ENCODE measurements around the gene VSIG10. TPM values are rescaled to one million over a fixed set of nuclear protein-coding genes. Genes with fewer than 3 reads are reported as not detected.

Gene VSIG10
- total and polyA plus RNA-seq, 2 of the 13 experiments (the other 11 are each of a cell fraction or from before 2014, with no cell fraction given) = 25.6 to 42.5 TPM

DNA sequence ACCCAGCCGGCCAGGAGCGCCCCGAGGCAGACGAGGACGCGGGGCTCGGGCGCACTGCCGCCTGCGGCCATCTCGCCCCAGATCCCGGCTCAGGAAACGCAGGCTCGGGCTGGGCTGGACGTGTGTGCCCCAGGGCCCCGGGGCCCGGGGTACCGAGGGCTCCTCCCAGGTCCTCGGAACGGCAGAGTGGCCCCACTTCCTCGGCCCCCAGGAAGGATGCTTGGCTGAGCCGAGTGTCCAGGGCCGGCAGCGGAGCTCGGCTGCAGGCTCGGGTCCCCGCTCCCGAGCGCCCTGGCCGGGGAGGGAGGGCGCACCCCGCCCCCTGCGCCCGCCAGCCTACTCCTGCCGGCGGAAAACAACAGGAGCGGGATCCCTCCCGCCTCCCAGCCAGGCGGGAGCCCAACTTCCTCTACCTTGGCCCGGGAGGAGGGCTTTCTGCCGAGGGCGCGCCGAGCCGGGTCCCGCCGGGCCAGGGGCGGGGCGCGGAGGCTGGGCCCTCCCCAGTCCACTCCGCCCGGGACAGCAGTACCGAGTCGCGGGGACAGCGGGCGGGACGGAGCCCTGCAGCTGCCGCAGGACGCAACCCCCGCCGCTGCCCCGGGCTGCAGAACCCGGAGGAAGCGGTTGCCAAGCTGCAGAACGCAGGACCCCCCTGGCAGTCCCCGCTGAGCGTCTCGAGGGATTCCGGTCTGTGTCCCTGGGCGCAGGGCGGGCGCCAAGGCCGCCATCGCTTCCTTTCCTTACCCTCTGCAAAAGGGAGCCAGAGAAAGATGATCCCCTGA, at the start of gene VSIG10 (continued):
- no peak; the same call in 1 of the 2 replicates for TF ChIP-seq TBX2 (CRISPR knock-in tag; IDR thresholded peaks at IDR 0.05; ENCODE audit: borderline replicate concordance)
- TF ChIP-seq, protein P1, sequence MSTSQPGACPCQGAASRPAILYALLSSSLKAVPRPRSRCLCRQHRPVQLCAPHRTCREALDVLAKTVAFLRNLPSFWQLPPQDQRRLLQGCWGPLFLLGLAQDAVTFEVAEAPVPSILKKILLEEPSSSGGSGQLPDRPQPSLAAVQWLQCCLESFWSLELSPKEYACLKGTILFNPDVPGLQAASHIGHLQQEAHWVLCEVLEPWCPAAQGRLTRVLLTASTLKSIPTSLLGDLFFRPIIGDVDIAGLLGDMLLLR (CRISPR knock-in tag; IDR thresholded peaks at IDR 0.05) = 0 out of 2 replicates have a peak, but pooled peaks have one; percentile 65
- TF ChIP-seq DNMT1 (CRISPR knock-in tag; IDR thresholded peaks at IDR 0.05) = no peak; the same call in 1 of the 2 replicates
- no peak for TF ChIP-seq SMARCC2 (IDR thresholded peaks at IDR 0.05)
- 0 out of 2 replicates have a peak, but pooled peaks have one; percentile 44 for TF ChIP-seq MEIS1 (CRISPR knock-in tag; IDR thresholded peaks at IDR 0.05; ENCODE audit: borderline replicate concordance)
- TF ChIP-seq SALL1 (CRISPR knock-in tag; IDR thresholded peaks at IDR 0.05) = peak; percentile 35; the same call in 1 of the 2 replicates
- no peak for TF ChIP-seq HOXA7 (CRISPR knock-in tag; IDR thresholded peaks at IDR 0.05)
- TF ChIP-seq PPARG (CRISPR knock-in tag; conservative IDR thresholded peaks at IDR 0.05) = 0 out of 2 replicates have a peak, but pooled peaks have one; percentile 15
- no peak; the same call in 1 of the 2 replicates for TF ChIP-seq CAMTA2 (CRISPR knock-in tag; IDR thresholded peaks at IDR 0.05; ENCODE audit: borderline replicate concordance)
- TF ChIP-seq ASH2L (IDR thresholded peaks at IDR 0.05; ENCODE audit: insufficient read length, low read depth, low read length) = peak; percentile 83
- no peak for TF ChIP-seq NFATC3 (CRISPR knock-in tag; IDR thresholded peaks at IDR 0.05)
- no peak for TF ChIP-seq NR2F6 (IDR thresholded peaks at IDR 0.05)
- no peak for TF ChIP-seq NR2F6 (CRISPR knock-in tag; IDR thresholded peaks at IDR 0.05)
- no peak for TF ChIP-seq SP140L (CRISPR knock-in tag; IDR thresholded peaks at IDR 0.05; ENCODE audit: borderline replicate concordance)
- TF ChIP-seq, protein P2, sequence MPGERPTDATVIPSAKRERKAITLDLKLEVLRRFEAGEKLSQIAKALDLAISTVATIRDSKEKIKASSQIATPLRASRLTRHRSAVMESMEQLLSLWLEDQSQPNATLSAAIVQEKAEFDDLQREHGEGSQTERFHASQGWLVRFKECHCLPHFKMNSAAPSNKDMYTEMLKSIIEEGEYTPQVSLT (CRISPR knock-in tag; IDR thresholded peaks at IDR 0.05; ENCODE audit: borderline replicate concordance, low read depth) = no peak
- TF ChIP-seq ZSCAN9 (CRISPR knock-in tag; IDR thresholded peaks at IDR 0.05; ENCODE audit: borderline replicate concordance) = no peak
- TF ChIP-seq, protein P3, sequence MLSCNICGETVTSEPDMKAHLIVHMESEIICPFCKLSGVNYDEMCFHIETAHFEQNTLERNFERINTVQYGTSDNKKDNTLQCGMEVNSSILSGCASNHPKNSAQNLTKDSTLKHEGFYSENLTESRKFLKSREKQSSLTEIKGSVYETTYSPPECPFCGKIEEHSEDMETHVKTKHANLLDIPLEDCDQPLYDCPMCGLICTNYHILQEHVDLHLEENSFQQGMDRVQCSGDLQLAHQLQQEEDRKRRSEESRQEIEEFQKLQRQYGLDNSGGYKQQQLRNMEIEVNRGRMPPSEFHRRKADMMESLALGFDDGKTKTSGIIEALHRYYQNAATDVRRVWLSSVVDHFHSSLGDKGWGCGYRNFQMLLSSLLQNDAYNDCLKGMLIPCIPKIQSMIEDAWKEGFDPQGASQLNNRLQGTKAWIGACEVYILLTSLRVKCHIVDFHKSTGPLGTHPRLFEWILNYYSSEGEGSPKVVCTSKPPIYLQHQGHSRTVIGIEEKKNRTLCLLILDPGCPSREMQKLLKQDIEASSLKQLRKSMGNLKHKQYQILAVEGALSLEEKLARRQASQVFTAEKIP (CRISPR knock-in tag; IDR thresholded peaks at IDR 0.05; ENCODE audit: borderline replicate concordance) = 0 out of 2 replicates have a peak, but pooled peaks have one; percentile 72
- TF ChIP-seq MAF1 (CRISPR knock-in tag; IDR thresholded peaks at IDR 0.05; ENCODE audit: borderline replicate concordance) = peak; percentile 30; the same call in 1 of the 2 replicates
- TF ChIP-seq NFE2L1 (CRISPR knock-in tag; IDR thresholded peaks at IDR 0.05; ENCODE audit: borderline replicate concordance) = no peak
- no peak for TF ChIP-seq ZNF484 (CRISPR knock-in tag; IDR thresholded peaks at IDR 0.05; ENCODE audit: borderline replicate concordance, low read depth)
- no peak; the same call in 1 of the 2 replicates for TF ChIP-seq IRX3 (CRISPR knock-in tag; IDR thresholded peaks at IDR 0.05; ENCODE audit: borderline replicate concordance, low read depth)
- TF ChIP-seq, protein P4, sequence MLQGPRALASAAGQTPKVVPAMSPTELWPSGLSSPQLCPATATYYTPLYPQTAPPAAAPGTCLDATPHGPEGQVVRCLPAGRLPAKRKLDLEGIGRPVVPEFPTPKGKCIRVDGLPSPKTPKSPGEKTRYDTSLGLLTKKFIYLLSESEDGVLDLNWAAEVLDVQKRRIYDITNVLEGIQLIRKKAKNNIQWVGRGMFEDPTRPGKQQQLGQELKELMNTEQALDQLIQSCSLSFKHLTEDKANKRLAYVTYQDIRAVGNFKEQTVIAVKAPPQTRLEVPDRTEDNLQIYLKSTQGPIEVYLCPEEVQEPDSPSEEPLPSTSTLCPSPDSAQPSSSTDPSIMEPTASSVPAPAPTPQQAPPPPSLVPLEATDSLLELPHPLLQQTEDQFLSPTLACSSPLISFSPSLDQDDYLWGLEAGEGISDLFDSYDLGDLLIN (CRISPR knock-in tag; IDR thresholded peaks at IDR 0.05; ENCODE audit: borderline replicate concordance) = no peak
- peak; percentile 72 for TF ChIP-seq KDM2A (CRISPR knock-in tag; IDR thresholded peaks at IDR 0.05; ENCODE audit: borderline replicate concordance, low read depth)
- TF ChIP-seq, protein P5, sequence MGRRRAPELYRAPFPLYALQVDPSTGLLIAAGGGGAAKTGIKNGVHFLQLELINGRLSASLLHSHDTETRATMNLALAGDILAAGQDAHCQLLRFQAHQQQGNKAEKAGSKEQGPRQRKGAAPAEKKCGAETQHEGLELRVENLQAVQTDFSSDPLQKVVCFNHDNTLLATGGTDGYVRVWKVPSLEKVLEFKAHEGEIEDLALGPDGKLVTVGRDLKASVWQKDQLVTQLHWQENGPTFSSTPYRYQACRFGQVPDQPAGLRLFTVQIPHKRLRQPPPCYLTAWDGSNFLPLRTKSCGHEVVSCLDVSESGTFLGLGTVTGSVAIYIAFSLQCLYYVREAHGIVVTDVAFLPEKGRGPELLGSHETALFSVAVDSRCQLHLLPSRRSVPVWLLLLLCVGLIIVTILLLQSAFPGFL (CRISPR knock-in tag; IDR thresholded peaks at IDR 0.05) = no peak
